Panc1 (cell line): ENCODE data around the gene CUL9. TPM values are rescaled to one million over a fixed set of nuclear protein-coding genes. Genes with fewer than 3 reads are reported as not detected.

ENCODE experiments used
- ATAC-seq: fragments of 200-7000 bp; cut with Tn5 transposase; 2 replicates; pipeline ENCODE4 v1.9.1; 2020; ENCODE audit warnings: mild to moderate bottlenecking, moderate library complexity
- BruUV-seq: library from RNA; stranded (reverse); fragments of 400-500 nt; replicated peaks from 2 replicates; lab custom pipeline; 2021; lab: Mats Ljungman, UMichigan
- CTCF ChIA-PET: fragments of 300-600 bp; sonication (Branson Sonifier 250); formaldehyde crosslinking; loops from one replicate; lab custom pipeline; 2022; ENCODE audit warnings: antibody characterized with exemption; lab: Charles Lee
- POLR2A ChIA-PET: fragments of 300-600 bp; sonication (Branson Sonifier 250); formaldehyde crosslinking; loops from one replicate; lab custom pipeline; 2022; ENCODE audit warnings: antibody characterized with exemption; lab: Charles Lee
- DNase-seq: peaks from one replicate; pipeline ENCODE4 v3.0.0-alpha.2; 2010; ENCODE audit warnings: low read depth, low spot score
- H3K27ac ChIP-seq: 2 replicates; pipeline ENCODE4 v1.5.1; 2011; ENCODE audit warnings: mild to moderate bottlenecking, low read length, inconsistent platforms
- H3K27me3 ChIP-seq: fragments of 200-500 bp; sonication (Bioruptor generic); 2 replicates; pipeline ENCODE4 v1.6.0; 2014; ENCODE audit warnings: low read length, inconsistent platforms; ENCODE audit not compliant: control insufficient read depth, insufficient read depth
- H3K36me3 ChIP-seq: fragments of 200-500 bp; sonication (Bioruptor generic); 2 replicates; pipeline ENCODE4 v1.5.1; 2014; ENCODE audit warnings: inconsistent platforms, mild to moderate bottlenecking, low read length, moderate library complexity; ENCODE audit not compliant: control insufficient read depth, insufficient read depth
- H3K4me1 ChIP-seq: 2 replicates; pipeline ENCODE4 v1.5.1; 2011; ENCODE audit warnings: inconsistent platforms, mild to moderate bottlenecking, low read length, moderate library complexity; ENCODE audit not compliant: control insufficient read depth, insufficient read depth
- H3K4me3 ChIP-seq, 2 experiments: 2 replicates each; pipeline ENCODE4 v1.5.1; 2011 to 2012; ENCODE audit warnings: low read depth in 2 of 2, low read length in 2 of 2, mild to moderate bottlenecking in 2 of 2, inconsistent platforms in 1 of 2, moderate library complexity in 1 of 2
- H3K9me3 ChIP-seq: fragments of 200-500 bp; sonication (Bioruptor generic); 2 replicates; pipeline ENCODE4 v1.5.1; 2014; ENCODE audit warnings: low read depth, mild to moderate bottlenecking, inconsistent platforms, low read length, moderate library complexity; ENCODE audit not compliant: control insufficient read depth, insufficient read depth
- CTCF ChIP-seq: fragments of 450-650 bp; IDR thresholded peaks from 2 replicates; pipeline ENCODE4 v1.5.1; 2017; ENCODE audit warnings: mild to moderate bottlenecking
- POLR2AphosphoS5 ChIP-seq: IDR thresholded peaks from 2 replicates; pipeline ENCODE4 v1.6.1; 2012; ENCODE audit warnings: mild to moderate bottlenecking, low read depth, low read length, moderate library complexity
- REST ChIP-seq, 2 experiments: IDR thresholded peaks; 2 replicates each; pipeline ENCODE4 v1.6.1; 2011 to 2012; ENCODE audit warnings: low read depth in 2 of 2, control low read depth in 1 of 2, low read length in 1 of 2, mild to moderate bottlenecking in 1 of 2, moderate library complexity in 1 of 2; ENCODE audit not compliant: insufficient read depth in 1 of 2
- SIN3A ChIP-seq: IDR thresholded peaks from 2 replicates; pipeline ENCODE4 v1.6.1; 2012; ENCODE audit warnings: low read depth, mild to moderate bottlenecking, low read length, moderate library complexity, borderline replicate concordance; ENCODE audit not compliant: insufficient read depth
- TCF7L2 ChIP-seq: IDR thresholded peaks from 2 replicates; pipeline ENCODE4 v1.6.1; 2011; ENCODE audit warnings: mild to moderate bottlenecking, low read depth, low read length, inconsistent platforms
- in situ Hi-C: cut with HindIII; loops from 2 replicates; pipeline ENCODE4 v1.10.0; 2016; ENCODE audit warnings: low sequenced_read_pairs, low pct_unique_long_range_greater_than_20kb
- intact Hi-C: fragments of 100-400 bp; cut with micrococcal nuclease; formaldehyde crosslinking; loops from one replicate; pipeline ENCODE4 v1.10.0; 2022; ENCODE audit not compliant: unreplicated experiment
- total RNA-seq: library from RNA; stranded (reverse); gene quantifications from one replicate; pipeline ENCODE4 v1.2.1, GENCODE V29; 2021; ENCODE audit not compliant: unreplicated experiment

The CUL9 gene
- total RNA-seq, 1 experiment from 2014 or later = 54.3 TPM

- no peaks in the 10 kb centered on the region; the same call in 1 of the 2 replicates for H3K36me3 ChIP-seq
- no peaks in the 10 kb centered on the region for H3K27me3 ChIP-seq
- ChIA-PET CTCF (interaction anchor here (0.6 kb wide), 1 partner anchor 114 kb away, joined by 3 read pairs; no protein-coding TSS in a partner anchor), POLR2A (no interaction called here)
- DNase-seq (no peak), ATAC-seq (no peak)
- no peaks in the 10 kb centered on the region for H3K9me3 ChIP-seq
- intact Hi-C loops = no loop called here
- H3K4me1 ChIP-seq = no peaks in the 10 kb centered on the region
- no peak overlapping the region for H3K27ac ChIP-seq
- BruUV-seq = no TSS peak
- TF ChIP-seq CTCF (no peak), REST (IDR thresholded peaks at IDR 0.05; ENCODE audit: insufficient read depth in 1 of 2, low read depth in 2 of 2, low read length in 1 of 2) (no peak), TCF7L2 (no peak), SIN3A (no peak), POLR2AphosphoS5 (no peak)
- in situ Hi-C loops = no loop called here
- no peak overlapping the region for H3K4me3 ChIP-seq
These were observed 17.9 kb downstream of the CUL9 start for GRCh38 chr6:43199912-43200311.

GRCh38 chr6:43200541-43200940 is 18.5 kb downstream of the CUL9 start:
- CTCF ChIA-PET = no interaction called here
- no peak for ATAC-seq

More at GRCh38 chr6:43200541-43200940, 18.5 kb downstream of the CUL9 start:
- DNase-seq = no peak
- no TSS peak for BruUV-seq
- H3K27ac ChIP-seq = no peak overlapping the region
- H3K4me3 ChIP-seq = no peak overlapping the region
- intact Hi-C loops (no loop called here), in situ Hi-C loops (no loop called here)
- POLR2A ChIA-PET = no interaction called here
- TF ChIP-seq CTCF = no peak
- no peaks in the 10 kb centered on the region for H3K9me3 ChIP-seq
- H3K36me3 ChIP-seq = no peaks in the 10 kb centered on the region; the same call in 1 of the 2 replicates
- no peaks in the 10 kb centered on the region for H3K4me1 ChIP-seq
- H3K27me3 ChIP-seq = no peaks in the 10 kb centered on the region
